ENCODE measurements around the gene PODXL. TPM values are rescaled to one million over a fixed set of nuclear protein-coding genes. Genes with fewer than 3 reads are reported as not detected.

The PODXL gene
- polyA plus RNA-seq, 1 donor: 26.9 TPM

- Histone ChIP-seq H3K9me3 (ENCODE audit: control insufficient read depth, low read depth, low read length) (no peaks in the 10 kb centered on the region), H3K4me1 (ENCODE audit: control insufficient read depth, insufficient read depth, low read length) (no peaks in the 10 kb centered on the region), H3K4me3 (ENCODE audit: low read length) (no peak overlapping the region), H3K36me3 (ENCODE audit: control insufficient read depth, insufficient read depth, low read length) (peaks cover 23% of the 10 kb centered on the region), H3K27ac (ENCODE audit: low read length) (no peak overlapping the region), H3K27me3 (ENCODE audit: control insufficient read depth, insufficient read depth, low read length) (no peaks in the 10 kb centered on the region)
- DNase-seq: no peak
These were observed 62.8 kb downstream of the PODXL start for GRCh38 chr7:131493581-131493980.

- Histone ChIP-seq H3K36me3 (ENCODE audit: control insufficient read depth, insufficient read depth, low read length) (peaks cover 20% of the 10 kb centered on the region), H3K9me3 (ENCODE audit: control insufficient read depth, low read depth, low read length) (no peaks in the 10 kb centered on the region), H3K27me3 (ENCODE audit: control insufficient read depth, insufficient read depth, low read length) (no peaks in the 10 kb centered on the region), H3K4me3 (ENCODE audit: low read length) (no peak overlapping the region), H3K4me1 (ENCODE audit: control insufficient read depth, insufficient read depth, low read length) (no peaks in the 10 kb centered on the region), H3K27ac (ENCODE audit: low read length) (no peak overlapping the region)
- DNase-seq: no peak
- 57% methylated on average over 2 of the region's 2 CpGs for WGBS (ENCODE audit: insufficient coverage, low lambda C conversion rate)
These were observed 63.3 kb downstream of the PODXL start for GRCh38 chr7:131493081-131493480.

- no peak for DNase-seq
- no peak overlapping the region for H3K27ac ChIP-seq (ENCODE audit: low read length)
- H3K36me3 ChIP-seq (ENCODE audit: control insufficient read depth, insufficient read depth, low read length): peaks cover 10% of the 10 kb centered on the region
- no peaks in the 10 kb centered on the region for H3K9me3 ChIP-seq (ENCODE audit: control insufficient read depth, low read depth, low read length)
- WGBS (ENCODE audit: insufficient coverage, low lambda C conversion rate): 88% methylated on average over 1 of the region's 4 CpGs
- H3K27me3 ChIP-seq (ENCODE audit: control insufficient read depth, insufficient read depth, low read length): no peaks in the 10 kb centered on the region
- no peaks in the 10 kb centered on the region for H3K4me1 ChIP-seq (ENCODE audit: control insufficient read depth, insufficient read depth, low read length)
- no peak overlapping the region for H3K4me3 ChIP-seq (ENCODE audit: low read length)
These were observed 66.5 kb downstream of the PODXL start for GRCh38 chr7:131489881-131490280.

- WGBS (ENCODE audit: insufficient coverage, low lambda C conversion rate): no CpG with 5 or more reads among the region's 1 CpG
- no peak for DNase-seq
- H3K4me1 ChIP-seq (ENCODE audit: control insufficient read depth, insufficient read depth, low read length): no peaks in the 10 kb centered on the region
- H3K4me3 ChIP-seq (ENCODE audit: low read length): no peak overlapping the region
- H3K27me3 ChIP-seq (ENCODE audit: control insufficient read depth, insufficient read depth, low read length): no peaks in the 10 kb centered on the region
- H3K36me3 ChIP-seq (ENCODE audit: control insufficient read depth, insufficient read depth, low read length): peaks cover 10% of the 10 kb centered on the region
- no peak overlapping the region for H3K27ac ChIP-seq (ENCODE audit: low read length)
- H3K9me3 ChIP-seq (ENCODE audit: control insufficient read depth, low read depth, low read length): no peaks in the 10 kb centered on the region
These were observed 67.2 kb downstream of the PODXL start for GRCh38 chr7:131489196-131489595.

GRCh38 chr7:131488361-131488760, 68.1 kb downstream of the PODXL start:
- DNase-seq: no peak
- WGBS (ENCODE audit: insufficient coverage, low lambda C conversion rate): 100% methylated on average over 1 of the region's 2 CpGs
- no peaks in the 10 kb centered on the region for H3K27me3 ChIP-seq (ENCODE audit: control insufficient read depth, insufficient read depth, low read length)
- H3K9me3 ChIP-seq (ENCODE audit: control insufficient read depth, low read depth, low read length): no peaks in the 10 kb centered on the region
- H3K36me3 ChIP-seq (ENCODE audit: control insufficient read depth, insufficient read depth, low read length): peaks cover 10% of the 10 kb centered on the region
- H3K4me3 ChIP-seq (ENCODE audit: low read length): no peak overlapping the region
- no peaks in the 10 kb centered on the region for H3K4me1 ChIP-seq (ENCODE audit: control insufficient read depth, insufficient read depth, low read length)
- no peak overlapping the region for H3K27ac ChIP-seq (ENCODE audit: low read length)

- no peak overlapping the region for H3K4me3 ChIP-seq (ENCODE audit: low read length)
- peaks cover 10% of the 10 kb centered on the region for H3K36me3 ChIP-seq (ENCODE audit: control insufficient read depth, insufficient read depth, low read length)
- H3K9me3 ChIP-seq (ENCODE audit: control insufficient read depth, low read depth, low read length): no peaks in the 10 kb centered on the region
- DNase-seq: peak in 1 of 2 donors; percentile 32
- no peaks in the 10 kb centered on the region for H3K4me1 ChIP-seq (ENCODE audit: control insufficient read depth, insufficient read depth, low read length)
- H3K27ac ChIP-seq (ENCODE audit: low read length): no peak overlapping the region
- no peaks in the 10 kb centered on the region for H3K27me3 ChIP-seq (ENCODE audit: control insufficient read depth, insufficient read depth, low read length)
- WGBS (ENCODE audit: insufficient coverage, low lambda C conversion rate): 50% methylated on average over 1 of the region's 1 CpG
These were observed 69.2 kb downstream of the PODXL start for GRCh38 chr7:131487217-131487616.

- no peaks in the 10 kb centered on the region for H3K27me3 ChIP-seq (ENCODE audit: control insufficient read depth, insufficient read depth, low read length)
- no peak overlapping the region for H3K27ac ChIP-seq (ENCODE audit: low read length)
- WGBS (ENCODE audit: insufficient coverage, low lambda C conversion rate): 93% methylated on average over 2 of the region's 2 CpGs
- H3K4me1 ChIP-seq (ENCODE audit: control insufficient read depth, insufficient read depth, low read length): no peaks in the 10 kb centered on the region
- H3K4me3 ChIP-seq (ENCODE audit: low read length): no peak overlapping the region
- H3K36me3 ChIP-seq (ENCODE audit: control insufficient read depth, insufficient read depth, low read length): peaks cover 10% of the 10 kb centered on the region
- no peak for DNase-seq
- H3K9me3 ChIP-seq (ENCODE audit: control insufficient read depth, low read depth, low read length): no peaks in the 10 kb centered on the region
These were observed 70.1 kb downstream of the PODXL start for GRCh38 chr7:131486346-131486745.

- Histone ChIP-seq H3K27me3 (ENCODE audit: control insufficient read depth, insufficient read depth, low read length) (no peaks in the 10 kb centered on the region), H3K27ac (ENCODE audit: low read length) (no peak overlapping the region), H3K4me1 (ENCODE audit: control insufficient read depth, insufficient read depth, low read length) (no peaks in the 10 kb centered on the region), H3K9me3 (ENCODE audit: control insufficient read depth, low read depth, low read length) (no peaks in the 10 kb centered on the region), H3K36me3 (ENCODE audit: control insufficient read depth, insufficient read depth, low read length) (peaks cover 10% of the 10 kb centered on the region), H3K4me3 (ENCODE audit: low read length) (no peak overlapping the region)
- no CpG with 5 or more reads among the region's 2 CpGs for WGBS (ENCODE audit: insufficient coverage, low lambda C conversion rate)
- no peak for DNase-seq
These were observed 72.8 kb downstream of the PODXL start for GRCh38 chr7:131483586-131483985.

- Histone ChIP-seq H3K27ac (ENCODE audit: low read length) (no peak overlapping the region), H3K9me3 (ENCODE audit: control insufficient read depth, low read depth, low read length) (no peaks in the 10 kb centered on the region), H3K27me3 (ENCODE audit: control insufficient read depth, insufficient read depth, low read length) (no peaks in the 10 kb centered on the region), H3K4me3 (ENCODE audit: low read length) (no peak overlapping the region), H3K36me3 (ENCODE audit: control insufficient read depth, insufficient read depth, low read length) (peaks cover 13% of the 10 kb centered on the region), H3K4me1 (ENCODE audit: control insufficient read depth, insufficient read depth, low read length) (no peaks in the 10 kb centered on the region)
- DNase-seq: no peak
- no CpG with 5 or more reads among the region's 2 CpGs for WGBS (ENCODE audit: insufficient coverage, low lambda C conversion rate)
These were observed 73.6 kb downstream of the PODXL start for GRCh38 chr7:131482800-131483199.

- H3K4me3 ChIP-seq (ENCODE audit: low read length): no peak overlapping the region
- no peaks in the 10 kb centered on the region for H3K9me3 ChIP-seq (ENCODE audit: control insufficient read depth, low read depth, low read length)
- peak in 1 of 2 donors; percentile 67 for DNase-seq
- H3K36me3 ChIP-seq (ENCODE audit: control insufficient read depth, insufficient read depth, low read length): peaks cover 8% of the 10 kb centered on the region
- no CpG with 5 or more reads among the region's 4 CpGs for WGBS (ENCODE audit: insufficient coverage, low lambda C conversion rate)
- H3K4me1 ChIP-seq (ENCODE audit: control insufficient read depth, insufficient read depth, low read length): no peaks in the 10 kb centered on the region
- H3K27me3 ChIP-seq (ENCODE audit: control insufficient read depth, insufficient read depth, low read length): no peaks in the 10 kb centered on the region
- peak overlapping the region; percentile 13 for H3K27ac ChIP-seq (ENCODE audit: low read length)
These were observed 75.8 kb downstream of the PODXL start for GRCh38 chr7:131480384-131481315.

- Histone ChIP-seq H3K9me3 (ENCODE audit: control insufficient read depth, low read depth, low read length) (no peaks in the 10 kb centered on the region), H3K4me3 (ENCODE audit: low read length) (no peak overlapping the region), H3K4me1 (ENCODE audit: control insufficient read depth, insufficient read depth, low read length) (no peaks in the 10 kb centered on the region), H3K27me3 (ENCODE audit: control insufficient read depth, insufficient read depth, low read length) (no peaks in the 10 kb centered on the region), H3K36me3 (ENCODE audit: control insufficient read depth, insufficient read depth, low read length) (peaks cover 28% of the 10 kb centered on the region), H3K27ac (ENCODE audit: low read length) (no peak overlapping the region)
- WGBS (ENCODE audit: insufficient coverage, low lambda C conversion rate): 67% methylated on average over 1 of the region's 2 CpGs
- no peak for DNase-seq
These were observed 79.7 kb downstream of the PODXL start for GRCh38 chr7:131476740-131477139.
